Liver (tissue), 9 donors: ENCODE results near the gene VTCN1. TPM values are rescaled to one million over a fixed set of nuclear protein-coding genes. Genes with fewer than 3 reads are reported as not detected.

ENCODE experiments used
- DNase-seq: peaks from one replicate; pipeline ENCODE4 v3.0.0-alpha.2; 2017; ENCODE audit warnings: low spot score
- H3K27ac ChIP-seq, 2 donors: one replicate each; pipeline ENCODE4 v1.7.0; 2013; ENCODE audit warnings: inconsistent platforms in 2 of 2, low read length in 2 of 2, control low read depth in 1 of 2, low read depth in 1 of 2, mild to moderate bottlenecking in 1 of 2
- H3K27me3 ChIP-seq, 4 donors: one replicate each; pipeline versions ENCODE4 v1.6.1 to v1.7.0; 2013; ENCODE audit warnings: low read length in 3 of 4, inconsistent platforms in 1 of 4, mild to moderate bottlenecking in 1 of 4, moderate library complexity in 1 of 4; ENCODE audit not compliant: control insufficient read depth in 4 of 4, insufficient read depth in 4 of 4
- H3K36me3 ChIP-seq, 4 donors: one replicate each; pipeline versions ENCODE4 v1.6.1 to v1.7.0; 2013; ENCODE audit warnings: low read length in 3 of 4, mild to moderate bottlenecking in 3 of 4, low read depth in 1 of 4, moderate library complexity in 1 of 4; ENCODE audit not compliant: control insufficient read depth in 4 of 4, insufficient read depth in 3 of 4
- H3K4me1 ChIP-seq, 4 donors: one replicate each; pipeline versions ENCODE4 v1.6.1 to v1.7.0; 2013; ENCODE audit warnings: low read length in 3 of 4, mild to moderate bottlenecking in 3 of 4, moderate library complexity in 1 of 4; ENCODE audit not compliant: control insufficient read depth in 4 of 4, insufficient read depth in 4 of 4
- H3K4me3 ChIP-seq, 3 donors: one replicate each; pipeline versions ENCODE4 v1.6.1 to v1.7.0; 2013; ENCODE audit warnings: low read length in 3 of 3, control low read depth in 1 of 3, low read depth in 1 of 3, mild to moderate bottlenecking in 1 of 3
- H3K9ac ChIP-seq, 2 donors: one replicate each; pipeline ENCODE4 v1.7.0; 2013; ENCODE audit warnings: low read length in 2 of 2, mild to moderate bottlenecking in 2 of 2, moderate library complexity in 2 of 2, control low read depth in 1 of 2, low read depth in 1 of 2
- H3K9me3 ChIP-seq, 4 donors: one replicate each; pipeline versions ENCODE4 v1.6.1 to v1.7.0; 2013; ENCODE audit warnings: low read length in 3 of 4; ENCODE audit not compliant: control insufficient read depth in 4 of 4
- ATF3 ChIP-seq: IDR thresholded peaks from 2 replicates; pipeline ENCODE4 v1.6.1; 2016; ENCODE audit warnings: antibody characterized with exemption
- CTCF ChIP-seq: fragments of 150-350 bp; IDR thresholded peaks from 2 replicates; pipeline ENCODE4 v1.5.1; 2017; ENCODE audit warnings: improper control_type of control experiment, low read depth, low read length; ENCODE audit not compliant: missing input control
- EGR1 ChIP-seq, 2 donors: IDR thresholded peaks; 2 replicates each; pipeline ENCODE4 v1.6.1; 2016 to 2018; ENCODE audit warnings: antibody characterized with exemption in 2 of 2, low read depth in 2 of 2
- FOXA1 ChIP-seq: IDR thresholded peaks from 2 replicates; pipeline ENCODE4 v1.6.1; 2016; ENCODE audit warnings: antibody characterized with exemption
- FOXA2 ChIP-seq: IDR thresholded peaks from 2 replicates; pipeline ENCODE4 v1.6.1; 2016; ENCODE audit warnings: antibody characterized with exemption
- GABPA ChIP-seq, 2 donors: IDR thresholded peaks in 1 of 2; conservative IDR thresholded peaks in 1 of 2; 2 replicates each; pipeline ENCODE4 v1.6.1; 2016; ENCODE audit warnings: antibody characterized with exemption in 2 of 2, mild to moderate bottlenecking in 1 of 2, moderate library complexity in 1 of 2
- HNF4A ChIP-seq, 2 donors: conservative IDR thresholded peaks; 2 replicates each; pipeline ENCODE4 v1.6.1; 2016; ENCODE audit warnings: antibody characterized with exemption in 2 of 2, mild to moderate bottlenecking in 2 of 2
- HNF4G ChIP-seq: IDR thresholded peaks from 2 replicates; pipeline ENCODE4 v1.6.1; 2016; ENCODE audit warnings: antibody characterized with exemption
- JUND ChIP-seq, 2 donors: IDR thresholded peaks; 2 replicates each; pipeline ENCODE4 v1.6.1; 2016; ENCODE audit warnings: antibody characterized with exemption in 2 of 2
- MAX ChIP-seq: IDR thresholded peaks from 2 replicates; pipeline ENCODE4 v1.6.1; 2016; ENCODE audit warnings: antibody characterized with exemption
- NR2F2 ChIP-seq: IDR thresholded peaks from 2 replicates; pipeline ENCODE4 v1.6.1; 2016; ENCODE audit warnings: antibody characterized with exemption
- RAD21 ChIP-seq, 2 donors: IDR thresholded peaks; 2 replicates each; pipeline ENCODE4 v1.6.1; 2016; ENCODE audit warnings: antibody characterized with exemption in 2 of 2, mild to moderate bottlenecking in 2 of 2
- REST ChIP-seq: IDR thresholded peaks from 2 replicates; pipeline ENCODE4 v1.6.1; 2016; ENCODE audit warnings: antibody characterized with exemption, mild to moderate bottlenecking
- RXRA ChIP-seq, 2 donors: IDR thresholded peaks; 2 replicates each; pipeline ENCODE4 v1.6.1; 2017 to 2018; ENCODE audit warnings: antibody characterized with exemption in 2 of 2, mild to moderate bottlenecking in 1 of 2
- SP1 ChIP-seq: IDR thresholded peaks from 2 replicates; pipeline ENCODE4 v1.6.1; 2018; ENCODE audit warnings: antibody characterized with exemption, mild to moderate bottlenecking
- TAF1 ChIP-seq: conservative IDR thresholded peaks from 2 replicates; pipeline ENCODE4 v1.6.1; 2016; ENCODE audit warnings: antibody characterized with exemption, mild to moderate bottlenecking
- YY1 ChIP-seq: IDR thresholded peaks from 2 replicates; pipeline ENCODE4 v1.6.1; 2016; ENCODE audit warnings: antibody characterized with exemption, mild to moderate bottlenecking
- ZBTB33 ChIP-seq: IDR thresholded peaks from 2 replicates; pipeline ENCODE4 v1.6.1; 2016; ENCODE audit warnings: antibody characterized with exemption
- WGBS: extraction: QIAGEN DNeasy Blood & Tissue Kit; methylation state at CpG from one replicate; pipeline ENCODE4 v1.1.7; 2013; 5-methylcytosine and 5-hydroxymethylcytosine counted together
- polyA plus RNA-seq, 2 donors: library from polyadenylated mRNA; stranded (reverse) in 1 of 2; unstranded in 1 of 2; fragments of 200-250 nt in 1 of 2; fragments of >200 nt in 1 of 2; fragmentation: Nextera tagmentation in 1 of 2; extraction: Ambion mirVana in 1 of 2; gene quantifications; one replicate each; pipeline versions ENCODE4 v1.2.1 to v1.2.3, GENCODE V29; 2013 to 2015
- total RNA-seq, 2 donors: library from RNA; depleted of rRNA; stranded (reverse); fragments of >200 nt; gene quantifications; one replicate each; pipeline ENCODE4 v1.2.3, GENCODE V29; 2014
- donor health status: healthy.
- donor health status: healthy.
- donor health status: healthy.
- donor health status: healthy.
- donor health status: healthy.

The VTCN1 gene
- total and polyA plus RNA-seq, 4 donors = 0.28 to 1.0 (median 0.45) TPM

GRCh38 chr1:117181630-117182041 is 29.1 kb downstream of the VTCN1 start (continued):
- no peak for TF ChIP-seq HNF4G
- TF ChIP-seq TAF1 = no peak
- no peak for TF ChIP-seq JUND (IDR thresholded peaks at IDR 0.05)
- TF ChIP-seq FOXA2 = no peak
- no peak for TF ChIP-seq ZBTB33
- TF ChIP-seq YY1 = no peak
- no peak for TF ChIP-seq GABPA (IDR thresholded peaks at IDR 0.05 in 1 of 2, conservative IDR thresholded peaks at IDR 0.05 in 1 of 2)

- TF ChIP-seq MAX = no peak
- no peaks in the 10 kb centered on the region for H3K9me3 ChIP-seq
- DNase-seq = no peak
- H3K27me3 ChIP-seq = no peaks in the 10 kb centered on the region
- H3K4me3 ChIP-seq = no peak overlapping the region
- H3K27ac ChIP-seq = no peak overlapping the region
- H3K36me3 ChIP-seq = no peaks in the 10 kb centered on the region
- no peaks in the 10 kb centered on the region for H3K4me1 ChIP-seq
- WGBS = 88% methylated on average over 5 of the region's 5 CpGs
- no peak overlapping the region for H3K9ac ChIP-seq
Observed at GRCh38 chr1:117180147-117180967, 30.4 kb downstream of the VTCN1 start.

GRCh38 chr1:117179471-117179870 is 31.3 kb downstream of the VTCN1 start:
- WGBS = 55% methylated on average over 5 of the region's 5 CpGs
- no peak overlapping the region for H3K4me3 ChIP-seq
- H3K27ac ChIP-seq = no peak overlapping the region
- H3K9ac ChIP-seq = no peak overlapping the region
- H3K36me3 ChIP-seq = no peaks in the 10 kb centered on the region
- no peaks in the 10 kb centered on the region for H3K4me1 ChIP-seq
- H3K9me3 ChIP-seq = no peaks in the 10 kb centered on the region
- no peak for DNase-seq
- TF ChIP-seq HNF4G = no peak
- TF ChIP-seq JUND (IDR thresholded peaks at IDR 0.05) = no peak
- TF ChIP-seq HNF4A (conservative IDR thresholded peaks at IDR 0.05) = no peak
- no peak for TF ChIP-seq RAD21 (IDR thresholded peaks at IDR 0.05)
- no peak for TF ChIP-seq ZBTB33
- TF ChIP-seq MAX = no peak
- no peak for TF ChIP-seq ATF3
- TF ChIP-seq GABPA (IDR thresholded peaks at IDR 0.05 in 1 of 2, conservative IDR thresholded peaks at IDR 0.05 in 1 of 2) = no peak
- TF ChIP-seq FOXA2 = no peak
- TF ChIP-seq TAF1 = no peak
- TF ChIP-seq EGR1 (IDR thresholded peaks at IDR 0.05; ENCODE audit: low read depth in 2 of 2) = no peak
- no peak for TF ChIP-seq RXRA (IDR thresholded peaks at IDR 0.05)
- no peak for TF ChIP-seq CTCF
- TF ChIP-seq FOXA1 = no peak
- TF ChIP-seq SP1 = no peak
- no peak for TF ChIP-seq REST
- TF ChIP-seq YY1 = no peak
- TF ChIP-seq NR2F2 = no peak
- H3K27me3 ChIP-seq = no peaks in the 10 kb centered on the region
